ENCODE measurements around the gene PFDN4. TPM values are rescaled to one million over a fixed set of nuclear protein-coding genes. Genes with fewer than 3 reads are reported as not detected.

PFDN4 gene
- total RNA-seq, 2 experiments from 2014 or later = 17.5 to 17.7 TPM

- Mint-ChIP-seq H3K27ac (no peak overlapping the region), H3K27me3 (peaks cover 60% of the 10 kb centered on the region), H3K4me3 (no peak overlapping the region), H3K36me3 (ENCODE audit: low read depth) (no peaks in the 10 kb centered on the region), H3K9me3 (no peaks in the 10 kb centered on the region), H3K4me1 (ENCODE audit: low read depth) (no peaks in the 10 kb centered on the region)
- Histone ChIP-seq H3K27ac (ENCODE audit: low read depth in 1 of 2, low read length in 2 of 2) (no peak overlapping the region), H3K36me3 (ENCODE audit: insufficient read depth, low read length) (no peaks in the 10 kb centered on the region), H3K9me3 (ENCODE audit: control insufficient read depth in 1 of 2, insufficient read depth in 1 of 2, low read length in 2 of 2) (no peaks in the 10 kb centered on the region), H3K4me1 (ENCODE audit: insufficient read depth, low read length) (no peaks in the 10 kb centered on the region), H3K4me3 (ENCODE audit: low read length) (no peak overlapping the region), H3K27me3 (ENCODE audit: control insufficient read depth in 1 of 2, insufficient read depth in 2 of 2, low read length in 2 of 2) (peaks cover 9 to 15% of the 10 kb centered on the region in 2 experiments)
- ChIA-PET CTCF (no interaction called here), POLR2A (no interaction called here)
- no peak for ATAC-seq (ENCODE audit: poor library complexity)
- intact Hi-C loops (cut with DNase I, micrococcal nuclease) = no loop called here
- no peak for TF ChIP-seq CTCF (IDR thresholded peaks at IDR 0.05)
- DNase-seq = no peak
Observed at GRCh38 chr20:54162378-54163009, 45.4 kb upstream of the PFDN4 start.

GRCh38 chr20:54163402-54163801 lies 44.5 kb upstream of the PFDN4 start:
- DNase-seq = no peak
- no peak for ATAC-seq (ENCODE audit: poor library complexity)
- Histone ChIP-seq H3K27ac (ENCODE audit: low read depth in 1 of 2, low read length in 2 of 2) (no peak overlapping the region), H3K4me3 (ENCODE audit: low read length) (no peak overlapping the region), H3K4me1 (ENCODE audit: insufficient read depth, low read length) (no peaks in the 10 kb centered on the region), H3K9me3 (ENCODE audit: control insufficient read depth in 1 of 2, insufficient read depth in 1 of 2, low read length in 2 of 2) (no peaks in the 10 kb centered on the region), H3K27me3 (ENCODE audit: control insufficient read depth in 1 of 2, insufficient read depth in 2 of 2, low read length in 2 of 2) (peaks cover 15 to 23% of the 10 kb centered on the region in 2 experiments), H3K36me3 (ENCODE audit: insufficient read depth, low read length) (no peaks in the 10 kb centered on the region)
- no peak for TF ChIP-seq CTCF (IDR thresholded peaks at IDR 0.05)
- intact Hi-C loops (cut with DNase I, micrococcal nuclease) = no loop called here
- no peak overlapping the region for H3K27ac Mint-ChIP-seq
- POLR2A ChIA-PET = no interaction called here
- CTCF ChIA-PET = no interaction called here
- H3K9me3 Mint-ChIP-seq = no peaks in the 10 kb centered on the region
- H3K36me3 Mint-ChIP-seq (ENCODE audit: low read depth) = no peaks in the 10 kb centered on the region
- H3K4me1 Mint-ChIP-seq (ENCODE audit: low read depth) = no peaks in the 10 kb centered on the region
- peaks cover 68% of the 10 kb centered on the region for H3K27me3 Mint-ChIP-seq
- no peak overlapping the region for H3K4me3 Mint-ChIP-seq

- peaks cover 15 to 37% of the 10 kb centered on the region in 2 experiments for H3K27me3 ChIP-seq (ENCODE audit: control insufficient read depth in 1 of 2, insufficient read depth in 2 of 2, low read length in 2 of 2)
- H3K4me3 Mint-ChIP-seq = no peak overlapping the region
- no peak for ATAC-seq (ENCODE audit: poor library complexity)
- CTCF ChIA-PET = no interaction called here
- peaks cover 82% of the 10 kb centered on the region for H3K27me3 Mint-ChIP-seq
- H3K36me3 ChIP-seq (ENCODE audit: insufficient read depth, low read length) = no peaks in the 10 kb centered on the region
- intact Hi-C loops (cut with DNase I, micrococcal nuclease) = no loop called here
- H3K27ac Mint-ChIP-seq = no peak overlapping the region
- POLR2A ChIA-PET = no interaction called here
- H3K9me3 ChIP-seq (ENCODE audit: control insufficient read depth in 1 of 2, insufficient read depth in 1 of 2, low read length in 2 of 2) = no peaks in the 10 kb centered on the region
- DNase-seq = no peak
- no peak overlapping the region for H3K4me3 ChIP-seq (ENCODE audit: low read length)
- no peak for TF ChIP-seq CTCF (IDR thresholded peaks at IDR 0.05)
- no peaks in the 10 kb centered on the region for H3K36me3 Mint-ChIP-seq (ENCODE audit: low read depth)
- H3K4me1 Mint-ChIP-seq (ENCODE audit: low read depth) = no peaks in the 10 kb centered on the region
- H3K4me1 ChIP-seq (ENCODE audit: insufficient read depth, low read length) = no peaks in the 10 kb centered on the region
- no peak overlapping the region for H3K27ac ChIP-seq (ENCODE audit: low read depth in 1 of 2, low read length in 2 of 2)
- H3K9me3 Mint-ChIP-seq = no peaks in the 10 kb centered on the region
Observed at GRCh38 chr20:54165014-54165413, 42.9 kb upstream of the PFDN4 start.

Data from CD4-positive, alpha-beta T cell (primary cell).